Caco-2 (cell line): ENCODE measurements around the gene BGN. TPM values are rescaled to one million over a fixed set of nuclear protein-coding genes. Genes with fewer than 3 reads are reported as not detected.
A peak's percentile ranks its signal among the peaks of the same experiment; 100 is the strongest.

Source experiments
- BruUV-seq: library from RNA; stranded (reverse); fragments of 400-500 nt; replicated peaks from 2 replicates; lab custom pipeline; 2021; lab: Mats Ljungman, UMichigan
- CTCF ChIA-PET: fragments of 300-600 bp; sonication (Branson Sonifier 250); formaldehyde crosslinking; loops from one replicate; lab custom pipeline; 2022; ENCODE audit warnings: antibody characterized with exemption; lab: Charles Lee
- POLR2A ChIA-PET: fragments of 300-600 bp; sonication (Branson Sonifier 250); formaldehyde crosslinking; loops from one replicate; lab custom pipeline; 2022; ENCODE audit warnings: antibody characterized with exemption; lab: Charles Lee
- DNase-seq, 2 experiments: peaks; one replicate each; pipeline versions ENCODE4 v3.0.0 to v3.0.0-alpha.2; 2020 to 2022
- H3K27me3 ChIP-seq: replicated peaks from 2 replicates; pipeline ENCODE4 v1.6.0; 2011; ENCODE audit warnings: low read length; ENCODE audit not compliant: control insufficient read depth, insufficient read depth
- H3K36me3 ChIP-seq: 2 replicates; pipeline ENCODE4 v1.5.1; 2011; ENCODE audit warnings: low read length; ENCODE audit not compliant: control insufficient read depth, insufficient read depth
- H3K4me1 ChIP-seq: fragments of 250-450 bp; sonication (Bioruptor Pico); 2 replicates; pipeline ENCODE4 v1.5.1; 2020; ENCODE audit warnings: mild to moderate bottlenecking
- H3K4me3 ChIP-seq: 2 replicates; pipeline ENCODE4 v1.5.1; 2011; ENCODE audit warnings: low read depth, mild to moderate bottlenecking, control low read depth, low read length
- H3K9me3 ChIP-seq: fragments of 250-450 bp; sonication (Bioruptor Pico); 2 replicates; pipeline ENCODE4 v1.5.1; 2020; ENCODE audit warnings: mild to moderate bottlenecking, moderate library complexity
- H3K27ac Mint-ChIP-seq: one replicate; pipeline ENCODE4 v1.8.0; 2022; ENCODE audit warnings: mixed read lengths; ENCODE audit not compliant: unreplicated experiment
- H3K27me3 Mint-ChIP-seq: one replicate; pipeline ENCODE4 v1.8.0; 2022; ENCODE audit warnings: mixed read lengths; ENCODE audit not compliant: insufficient read depth, unreplicated experiment
- H3K36me3 Mint-ChIP-seq: one replicate; pipeline ENCODE4 v1.8.0; 2022; ENCODE audit warnings: mild to moderate bottlenecking, mixed read lengths; ENCODE audit not compliant: insufficient read depth, unreplicated experiment
- H3K4me1 Mint-ChIP-seq: one replicate; pipeline ENCODE4 v1.8.0; 2022; ENCODE audit warnings: low read depth, mixed read lengths; ENCODE audit not compliant: unreplicated experiment
- H3K4me3 Mint-ChIP-seq: one replicate; pipeline ENCODE4 v1.8.0; 2022; ENCODE audit warnings: mild to moderate bottlenecking, moderate library complexity, mixed read lengths; ENCODE audit not compliant: unreplicated experiment
- H3K9me3 Mint-ChIP-seq: one replicate; pipeline ENCODE4 v1.8.0; 2022; ENCODE audit warnings: mixed read lengths; ENCODE audit not compliant: unreplicated experiment
- intact Hi-C: fragments of 100-400 bp; cut with micrococcal nuclease; formaldehyde crosslinking; loops from one replicate; pipeline ENCODE4 v1.10.0; 2022; ENCODE audit not compliant: unreplicated experiment
- total RNA-seq: library from RNA; stranded (reverse); gene quantifications from 2 replicates; pipeline ENCODE4 v1.2.3, GENCODE V29; 2022
- TF ChIP-seq, protein P1 (sequence below), 2 experiments: fragments of 200-600 bp in 1 of 2; IDR thresholded peaks; 1 replicate in 1 of 2; 2 replicates in 1 of 2; pipeline versions ENCODE4 v1.5.1 to v1.8.0; 2011 to 2022; ENCODE audit warnings: antibody characterized with exemption in 1 of 2, control low read depth in 1 of 2, inconsistent platforms in 1 of 2, low read depth in 1 of 2, low read length in 1 of 2, mild to moderate bottlenecking in 1 of 2, moderate library complexity in 1 of 2; ENCODE audit not compliant: insufficient read depth in 1 of 2, severe bottlenecking in 1 of 2, unreplicated experiment in 1 of 2

The BGN gene
- total RNA-seq, 1 experiment from 2014 or later, result 9.9 TPM

DNA sequence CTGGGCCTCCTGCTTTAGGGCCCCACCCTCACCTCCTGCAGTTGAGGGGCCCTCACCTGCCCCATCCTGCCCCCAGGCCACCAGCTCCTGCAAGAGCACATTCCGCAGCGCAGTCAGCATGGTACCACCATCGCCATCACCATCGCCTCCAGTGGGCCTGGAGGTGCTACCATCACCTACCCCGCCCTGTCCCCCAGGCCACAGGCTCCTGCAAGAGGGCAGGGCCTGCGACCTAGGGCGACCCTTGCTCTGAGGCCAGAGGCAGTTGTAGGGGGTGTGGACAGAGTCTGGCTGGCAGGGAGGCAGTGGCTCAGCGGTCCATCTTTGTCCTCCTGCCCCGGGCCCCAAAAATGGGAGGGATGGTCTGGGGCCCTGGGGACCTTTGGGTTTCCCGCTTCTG is 20.5 kb upstream of the BGN start:
- peak; percentile 45 to 70 for DNase-seq
- Mint-ChIP-seq H3K27me3 (no peaks in the 10 kb centered on the region), H3K36me3 (no peaks in the 10 kb centered on the region), H3K4me3 (peak overlapping the region; percentile 37), H3K9me3 (no peaks in the 10 kb centered on the region), H3K4me1 (no peaks in the 10 kb centered on the region), H3K27ac (no peak overlapping the region)
- TF ChIP-seq, protein P1, sequence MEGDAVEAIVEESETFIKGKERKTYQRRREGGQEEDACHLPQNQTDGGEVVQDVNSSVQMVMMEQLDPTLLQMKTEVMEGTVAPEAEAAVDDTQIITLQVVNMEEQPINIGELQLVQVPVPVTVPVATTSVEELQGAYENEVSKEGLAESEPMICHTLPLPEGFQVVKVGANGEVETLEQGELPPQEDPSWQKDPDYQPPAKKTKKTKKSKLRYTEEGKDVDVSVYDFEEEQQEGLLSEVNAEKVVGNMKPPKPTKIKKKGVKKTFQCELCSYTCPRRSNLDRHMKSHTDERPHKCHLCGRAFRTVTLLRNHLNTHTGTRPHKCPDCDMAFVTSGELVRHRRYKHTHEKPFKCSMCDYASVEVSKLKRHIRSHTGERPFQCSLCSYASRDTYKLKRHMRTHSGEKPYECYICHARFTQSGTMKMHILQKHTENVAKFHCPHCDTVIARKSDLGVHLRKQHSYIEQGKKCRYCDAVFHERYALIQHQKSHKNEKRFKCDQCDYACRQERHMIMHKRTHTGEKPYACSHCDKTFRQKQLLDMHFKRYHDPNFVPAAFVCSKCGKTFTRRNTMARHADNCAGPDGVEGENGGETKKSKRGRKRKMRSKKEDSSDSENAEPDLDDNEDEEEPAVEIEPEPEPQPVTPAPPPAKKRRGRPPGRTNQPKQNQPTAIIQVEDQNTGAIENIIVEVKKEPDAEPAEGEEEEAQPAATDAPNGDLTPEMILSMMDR (IDR thresholded peaks at IDR 0.05; ENCODE audit: insufficient read depth in 1 of 2, low read depth in 1 of 2, low read length in 1 of 2, severe bottlenecking in 1 of 2, unreplicated experiment in 1 of 2), result no peak
- Histone ChIP-seq H3K27me3 (no peaks in the 10 kb centered on the region), H3K4me3 (no peak overlapping the region), H3K9me3 (no peaks in the 10 kb centered on the region), H3K4me1 (peaks cover 29% of the 10 kb centered on the region), H3K36me3 (no peaks in the 10 kb centered on the region)
- CTCF ChIA-PET, result interaction anchor here (0.8 to 1.0 kb wide), 2 partner anchors 15 to 32 kb away, joined by 3 to 6 read pairs; no protein-coding TSS in a partner anchor
- no TSS peak for BruUV-seq
- POLR2A ChIA-PET, result no interaction called here
- intact Hi-C loops, result loop anchor here (1.0 to 5.0 kb wide), 2 partner anchors 14 to 423 kb away; no protein-coding TSS in a partner anchor

DNA sequence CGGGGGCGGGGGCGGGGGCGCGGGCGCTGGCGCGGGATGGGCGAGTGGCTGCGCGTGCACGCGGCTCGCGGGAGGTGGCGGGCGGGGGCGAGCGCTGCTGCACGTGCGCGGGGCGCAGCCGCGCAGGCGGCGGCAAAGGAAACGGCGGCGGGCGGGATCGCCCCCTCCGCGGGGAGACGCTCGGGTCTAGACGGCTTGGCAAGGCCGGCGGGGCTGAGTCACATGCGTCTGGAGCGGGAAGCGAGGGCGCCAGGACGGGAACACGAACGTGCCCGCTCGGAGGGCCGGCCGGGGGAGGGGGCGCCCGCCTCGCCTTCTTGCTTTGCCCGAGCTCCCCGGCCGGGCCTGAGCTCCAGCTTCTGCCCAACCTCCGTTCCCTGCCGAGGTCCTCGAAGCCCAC is 20.1 kb upstream of the BGN start:
- no peaks in the 10 kb centered on the region for H3K4me1 Mint-ChIP-seq
- Histone ChIP-seq H3K27me3 (no peaks in the 10 kb centered on the region), H3K4me1 (peaks cover 29% of the 10 kb centered on the region), H3K4me3 (peak overlapping the region; percentile 31), H3K36me3 (no peaks in the 10 kb centered on the region), H3K9me3 (no peaks in the 10 kb centered on the region)
- intact Hi-C loops, result loop anchor here (1.0 to 5.0 kb wide), 2 partner anchors 14 to 423 kb away; no protein-coding TSS in a partner anchor
- ChIA-PET CTCF (interaction anchor here (1.0 kb wide), 1 partner anchor 14 kb away, joined by 3 read pairs; no protein-coding TSS in a partner anchor), POLR2A (no interaction called here)
- no peaks in the 10 kb centered on the region for H3K36me3 Mint-ChIP-seq
- TF ChIP-seq, protein P1 (IDR thresholded peaks at IDR 0.05; ENCODE audit: insufficient read depth in 1 of 2, low read depth in 1 of 2, low read length in 1 of 2, severe bottlenecking in 1 of 2, unreplicated experiment in 1 of 2), result no peak
- peak; percentile 58 to 61 for DNase-seq
- H3K4me3 Mint-ChIP-seq, result peak overlapping the region; percentile 58
- no TSS peak for BruUV-seq
- H3K9me3 Mint-ChIP-seq, result no peaks in the 10 kb centered on the region
- no peak overlapping the region for H3K27ac Mint-ChIP-seq
- H3K27me3 Mint-ChIP-seq, result no peaks in the 10 kb centered on the region

DNA sequence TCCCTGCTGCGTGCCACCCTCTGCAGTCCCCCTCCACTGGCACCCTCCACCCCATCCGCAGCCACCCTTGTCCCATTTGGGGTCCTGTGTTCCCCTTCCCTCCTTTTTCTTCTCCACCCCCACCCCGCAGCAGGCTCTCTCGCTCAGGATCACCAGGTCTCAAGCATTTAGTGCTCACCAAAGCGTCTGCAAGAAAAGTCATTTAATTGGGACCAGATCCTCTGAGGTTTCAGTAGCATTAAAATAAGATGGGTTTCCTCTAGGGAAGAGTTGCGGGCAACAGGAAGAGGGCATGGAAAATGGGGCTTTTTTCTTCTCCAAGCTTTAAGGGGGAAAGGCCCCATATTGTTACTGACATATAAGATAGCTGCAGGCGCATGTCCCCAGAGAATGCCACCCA is 19.5 kb upstream of the BGN start:
- peak overlapping the region; percentile 58 for H3K4me3 Mint-ChIP-seq
- ChIA-PET CTCF (interaction anchor here (0.5 to 1.0 kb wide), 2 partner anchors 14 to 181 kb away, joined by 3 to 4 read pairs; no protein-coding TSS in a partner anchor), POLR2A (no interaction called here)
- no TSS peak for BruUV-seq
- H3K4me1 ChIP-seq, result peaks cover 29% of the 10 kb centered on the region
- H3K9me3 Mint-ChIP-seq, result no peaks in the 10 kb centered on the region
- no peaks in the 10 kb centered on the region for H3K36me3 Mint-ChIP-seq
- no peaks in the 10 kb centered on the region for H3K27me3 ChIP-seq
- no peaks in the 10 kb centered on the region for H3K9me3 ChIP-seq
- H3K4me3 ChIP-seq, result peak overlapping the region; percentile 31
- TF ChIP-seq, protein P1 (IDR thresholded peaks at IDR 0.05; ENCODE audit: insufficient read depth in 1 of 2, low read depth in 1 of 2, low read length in 1 of 2, severe bottlenecking in 1 of 2, unreplicated experiment in 1 of 2), result no peak
- no peaks in the 10 kb centered on the region for H3K36me3 ChIP-seq
- no peaks in the 10 kb centered on the region for H3K4me1 Mint-ChIP-seq
- intact Hi-C loops, result no loop called here
- peak overlapping the region; percentile 28 for H3K27ac Mint-ChIP-seq
- no peaks in the 10 kb centered on the region for H3K27me3 Mint-ChIP-seq
- DNase-seq, result no peak
